GM19397 (cell line): ENCODE data around the gene ZGPAT.
"Not testable (repeated sequence)": the region's sequence is repeated elsewhere in the genome, so short reads cannot be mapped to it uniquely, and the experiment has no call there.

Experiments used
- ATAC-seq: cut with Tn5 transposase; IDR thresholded peaks from one replicate; pipeline ENCODE4 v1.9.1; 2021; ENCODE audit warnings: mild to moderate bottlenecking, moderate library complexity; ENCODE audit not compliant: unreplicated experiment

The ZGPAT gene

GRCh38 chr20:63702036-63702665 is 5.7 kb upstream of the ZGPAT start:
- ATAC-seq = no peak

- no peak for ATAC-seq
Measured at GRCh38 chr20:63702751-63703470, 4.9 kb upstream of the ZGPAT start.

GRCh38 chr20:63703471-63703975 is 4.3 kb upstream of the ZGPAT start:
- no peak for ATAC-seq

- no peak for ATAC-seq
Measured at GRCh38 chr20:63703976-63704748, 3.7 kb upstream of the ZGPAT start.

DNA sequence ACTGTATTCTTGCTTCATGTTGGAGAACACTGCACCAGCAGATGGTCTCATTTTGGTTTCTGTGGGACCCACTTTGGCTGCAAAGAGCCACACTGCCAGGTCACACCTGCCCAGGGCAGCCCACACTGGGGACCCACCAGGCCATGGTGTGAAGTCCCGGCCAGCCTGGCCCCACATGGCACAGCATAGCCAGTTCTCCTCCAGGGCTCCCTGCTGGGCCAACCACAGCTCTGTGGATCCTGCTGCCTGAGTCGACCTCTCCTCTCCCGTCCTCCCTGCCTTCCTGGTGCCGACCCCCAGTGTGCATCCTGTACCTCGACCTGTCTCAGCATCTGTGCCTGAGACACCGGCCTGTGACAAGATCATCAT is 3.1 kb upstream of the ZGPAT start:
- no peak for ATAC-seq

DNA sequence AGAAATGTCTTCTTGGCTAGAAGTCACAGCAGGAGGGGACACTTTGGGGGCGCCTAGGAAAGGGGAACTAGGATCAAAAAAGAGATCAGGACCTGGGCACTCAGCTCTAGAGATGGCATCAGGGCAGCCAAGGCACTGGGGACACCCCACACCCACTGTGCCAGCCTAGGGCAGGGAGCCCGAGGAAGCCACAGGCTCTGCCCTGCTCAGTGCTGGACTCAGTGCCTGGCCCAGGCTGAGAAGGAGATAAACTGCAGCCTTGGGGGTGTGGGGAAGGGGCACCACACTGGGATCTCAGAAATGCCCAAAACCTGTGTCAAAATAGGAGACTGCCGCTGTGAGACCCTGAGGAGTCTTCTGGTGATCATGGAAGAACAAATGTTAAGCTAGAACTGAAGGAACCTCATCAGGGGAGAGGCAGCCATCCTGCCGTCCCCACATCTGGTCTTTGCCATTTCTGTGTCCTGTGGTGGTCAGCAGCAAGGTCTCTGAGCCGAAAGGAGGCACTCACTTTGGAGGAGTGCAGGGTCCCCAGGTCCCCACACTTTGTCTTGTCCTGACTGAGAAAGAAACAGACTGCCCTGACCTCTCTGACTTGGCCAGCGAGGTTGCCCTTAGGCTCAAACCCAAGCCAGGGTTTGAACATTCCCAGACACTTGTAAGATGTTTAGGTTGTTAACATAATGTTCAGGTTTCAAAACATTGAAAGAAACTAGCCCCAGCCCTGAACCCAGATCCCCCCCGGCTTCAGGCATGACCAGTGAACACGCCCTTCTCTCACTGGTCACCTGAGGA is 2.4 kb upstream of the ZGPAT start:
- no peak for ATAC-seq

GRCh38 chr20:63706027-63706695 is 1.7 kb upstream of the ZGPAT start:
- ATAC-seq = no peak

- ATAC-seq = peak; percentile 27
Measured at GRCh38 chr20:63706852-63707557, 834 bp upstream of the ZGPAT start.

- ATAC-seq = no peak
Measured at GRCh38 chr20:63708301-63709148, 686 bp downstream of the ZGPAT start.

DNA sequence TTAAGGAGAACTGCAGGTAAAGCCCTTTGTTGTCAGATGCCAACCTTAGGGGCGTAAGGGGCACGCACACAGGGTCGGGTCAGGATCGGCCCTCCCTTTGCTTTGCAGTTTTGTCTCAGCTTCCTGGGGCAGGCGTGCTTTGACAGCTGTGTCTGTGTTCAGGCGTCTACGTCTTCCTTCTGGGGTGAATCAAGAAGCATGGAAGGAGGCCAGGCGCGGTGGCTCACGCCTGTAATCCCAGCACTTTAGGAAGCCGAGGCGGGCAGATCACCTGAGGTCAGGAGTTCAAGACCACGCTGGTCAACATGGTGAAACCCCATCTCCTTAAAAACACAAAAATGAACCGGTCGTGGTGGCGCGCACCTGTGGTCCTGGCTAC is 1.3 kb downstream of the ZGPAT start:
- no peak for ATAC-seq

DNA sequence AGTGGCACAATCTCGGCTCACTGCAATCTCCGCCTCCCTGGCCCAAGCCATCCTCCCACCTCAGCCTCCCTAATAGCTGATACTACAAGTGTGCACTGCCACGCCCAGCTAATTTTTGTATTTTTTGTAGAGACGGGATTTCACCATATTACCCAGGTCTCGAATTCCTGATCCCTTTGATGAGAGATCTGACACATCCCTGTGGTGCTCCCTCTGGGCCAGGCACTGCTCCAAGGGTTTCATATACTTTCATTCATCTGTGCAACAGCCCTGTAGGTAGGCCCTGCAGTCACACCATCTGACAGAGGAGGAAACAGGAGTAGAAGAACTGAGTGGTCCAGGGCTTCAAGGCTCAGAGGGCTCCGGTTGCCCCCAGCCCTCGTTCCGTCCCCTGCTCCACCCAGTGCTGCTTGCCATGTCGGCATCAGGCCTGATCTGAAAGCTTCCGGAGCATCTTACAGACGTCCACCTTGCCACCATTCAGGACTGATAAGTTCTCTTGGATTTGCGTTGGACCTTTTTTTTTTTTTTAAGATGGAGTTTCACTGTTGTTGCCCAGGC is 3.3 kb downstream of the ZGPAT start:
- no peak for ATAC-seq

DNA sequence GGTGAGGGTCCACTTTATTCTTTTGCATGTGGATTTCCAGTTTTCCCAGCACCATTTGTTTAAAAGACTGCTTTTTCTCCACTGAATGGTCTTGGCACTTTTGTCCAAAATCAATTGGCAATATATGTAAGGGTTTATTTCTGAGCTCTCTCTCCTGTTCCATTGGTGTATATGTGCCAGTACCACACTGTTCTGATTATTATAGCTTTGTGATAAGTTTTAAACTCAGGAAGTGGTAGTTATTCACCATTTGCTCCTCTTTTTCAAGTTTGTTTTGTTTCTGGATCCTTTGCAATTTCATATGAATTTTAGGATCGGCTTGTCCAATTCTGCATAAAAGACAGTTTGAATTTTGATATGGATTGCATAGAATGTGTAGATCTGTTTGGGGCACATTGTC is 4.4 kb downstream of the ZGPAT start:
- no peak for ATAC-seq

DNA sequence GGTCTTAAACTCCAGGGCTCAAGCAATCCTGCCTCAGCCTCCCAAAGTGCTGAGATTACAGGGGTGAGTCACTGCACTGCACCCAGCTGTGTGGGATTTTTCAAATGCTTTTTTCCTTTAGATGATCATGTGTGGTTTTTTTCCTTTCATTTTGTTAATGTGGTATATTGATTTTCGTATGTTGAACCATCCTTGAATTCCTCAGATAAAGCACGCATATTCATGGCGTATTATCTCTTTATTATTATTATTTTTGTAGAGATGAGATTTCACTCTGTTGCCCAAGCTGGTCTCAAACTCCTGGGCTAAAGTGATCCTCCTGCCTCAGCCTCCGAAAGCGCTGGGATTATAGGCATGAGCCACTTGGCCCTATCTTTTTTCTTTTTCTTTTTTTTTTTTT is 7.0 kb downstream of the ZGPAT start:
- no peak for ATAC-seq

DNA sequence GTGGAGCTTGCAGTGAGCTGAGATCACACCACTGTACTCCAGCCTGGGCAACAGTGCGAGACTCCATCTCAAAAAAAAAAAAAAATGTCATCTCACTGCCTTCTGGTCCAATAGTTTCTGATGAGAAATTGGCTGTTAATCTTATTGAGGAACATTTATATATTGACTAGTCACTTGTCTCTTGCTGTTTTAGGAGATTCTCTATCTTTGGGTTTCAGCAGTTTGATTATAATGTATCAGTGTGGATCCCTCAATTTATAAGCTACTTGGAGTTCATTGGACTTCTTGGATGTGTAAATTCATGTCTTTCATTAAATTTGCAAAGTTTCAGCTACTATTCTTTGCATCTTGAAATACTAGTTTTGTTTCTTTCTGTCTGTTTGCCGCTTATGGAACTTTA is 11.2 kb downstream of the ZGPAT start:
- no peak for ATAC-seq

GRCh38 chr20:63722967-63723622 is 15.3 kb downstream of the ZGPAT start:
- ATAC-seq = not testable (repeated sequence)

DNA sequence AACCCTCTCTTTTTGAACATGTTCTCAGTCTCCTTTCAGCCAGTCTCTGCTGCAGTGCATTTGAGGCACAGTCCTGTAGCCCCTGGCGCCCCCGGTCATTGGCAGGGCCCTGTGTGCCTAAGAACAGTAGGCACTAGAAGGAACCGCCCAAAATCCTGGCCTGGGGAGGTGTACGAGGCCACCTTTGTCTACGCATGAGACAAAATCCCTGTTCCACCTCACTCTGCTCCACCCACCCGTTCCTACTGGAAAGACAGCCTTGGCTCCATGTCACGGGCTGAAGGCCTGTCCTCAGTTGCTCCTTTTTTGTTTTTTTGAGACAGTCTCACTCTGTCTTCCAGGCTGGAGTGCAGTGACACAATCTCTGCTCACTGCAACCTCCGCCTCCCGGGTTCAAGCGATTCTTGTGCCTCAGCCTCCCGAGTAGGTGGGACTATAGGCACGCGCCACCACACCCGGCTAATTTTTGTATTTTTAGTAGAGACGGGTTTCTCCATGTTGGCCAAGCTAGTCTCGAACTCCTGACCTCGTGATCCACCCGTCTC is 22.4 kb downstream of the ZGPAT start:
- ATAC-seq = not testable (repeated sequence)

- no peak for ATAC-seq
Measured at GRCh38 chr20:63731410-63731809, 23.6 kb downstream of the ZGPAT start.
